K562 (cell line): ENCODE results near the gene IZUMO4. TPM values are rescaled to one million over a fixed set of nuclear protein-coding genes. Genes with fewer than 3 reads are reported as not detected.

Source experiments
- ATAC-seq: fragments of 200-7000 bp; cut with Tn5 transposase; 3 replicates; pipeline ENCODE4 v1.9.1; 2020; ENCODE audit warnings: moderate library complexity
- BruUV-seq: library from RNA; stranded (reverse); fragments of 400-500 nt; replicated peaks from 2 replicates; lab custom pipeline; 2021; lab: Mats Ljungman, UMichigan
- CTCF ChIA-PET: fragments of 300-600 bp; formaldehyde crosslinking; extraction: SDS; loops from one replicate; lab custom pipeline; 2021; ENCODE audit warnings: low intra/inter-chr PET ratio; lab: Yijun Ruan, JAX
- POLR2A ChIA-PET: fragments of 300-600, 350-650 bp; sonication (Branson Sonifier 250); formaldehyde crosslinking; extraction: SDS; loops from one replicate; lab custom pipeline; 2021; ENCODE audit warnings: antibody characterized with exemption, inconsistent platforms; lab: Yijun Ruan, JAX
- DNase-seq, 4 experiments: peaks; one replicate each; pipeline versions ENCODE4 v3.0.0 to v3.0.0-alpha.2; 2011 to 2018; ENCODE audit warnings: low spot score in 3 of 4, mixed read lengths in 3 of 4; ENCODE audit errors: extremely low read depth in 1 of 4
- FAIRE-seq: peaks from 2 replicates; lab custom pipeline; 2011; peaks lifted over from hg19 to GRCh38; lab: Jason Lieb, UNC
- H2AFZ ChIP-seq: 2 replicates; pipeline ENCODE4 v1.6.0; 2011; ENCODE audit warnings: low read depth, low read length, control low read depth, inconsistent platforms
- H3K27ac ChIP-seq: fragments of 200-600 bp; 3 replicates; pipeline ENCODE4 v1.8.0; 2011; ENCODE audit warnings: low read depth, mild to moderate bottlenecking, control low read depth, inconsistent platforms, low read length, moderate library complexity, mixed read lengths; ENCODE audit errors: extremely low read depth
- H3K27me3 ChIP-seq, 2 experiments: fragments of 300-600 bp in 1 of 2; 2 replicates in 1 of 2; 3 replicates in 1 of 2; pipeline versions ENCODE4 v1.6.0 to v1.8.0; 2011; ENCODE audit warnings: inconsistent platforms in 2 of 2, low read length in 2 of 2, mild to moderate bottlenecking in 1 of 2, mixed read lengths in 1 of 2, moderate library complexity in 1 of 2; ENCODE audit not compliant: control insufficient read depth in 2 of 2, insufficient read depth in 2 of 2
- H3K36me3 ChIP-seq: fragments of 300-600 bp; 3 replicates; pipeline ENCODE4 v1.8.0; 2011; ENCODE audit warnings: mild to moderate bottlenecking, low read length, inconsistent platforms; ENCODE audit not compliant: control insufficient read depth, insufficient read depth
- H3K4me1 ChIP-seq, 2 experiments: fragments of 200-600 bp in 1 of 2; replicated peaks in 1 of 2; 2 replicates in 1 of 2; 3 replicates in 1 of 2; pipeline versions ENCODE4 v1.5.1 to v1.8.0; 2011; ENCODE audit warnings: inconsistent platforms in 2 of 2, low read length in 2 of 2, mild to moderate bottlenecking in 1 of 2, mixed read lengths in 1 of 2, moderate library complexity in 1 of 2; ENCODE audit not compliant: control insufficient read depth in 2 of 2, insufficient read depth in 2 of 2
- H3K4me2 ChIP-seq: 2 replicates; pipeline ENCODE4 v1.6.1; 2011; ENCODE audit warnings: low read length, control low read depth, inconsistent platforms, mixed read lengths; ENCODE audit not compliant: insufficient read depth
- H3K4me3 ChIP-seq: fragments of 200-600 bp; sonication (generic), shearing (Covaris generic); 2 replicates; pipeline ENCODE4 v1.5.1; 2016; ENCODE audit warnings: control low read depth, inconsistent platforms
- H3K79me2 ChIP-seq: fragments of 200-600 bp; 3 replicates; pipeline ENCODE4 v1.8.0; 2011; ENCODE audit warnings: low read length, inconsistent platforms; ENCODE audit not compliant: control insufficient read depth, insufficient read depth
- H3K9ac ChIP-seq, 2 experiments: 2 replicates each; pipeline versions ENCODE4 v1.6.0 to v1.6.1; 2011; ENCODE audit warnings: low read depth in 2 of 2, low read length in 2 of 2, control low read depth in 1 of 2, inconsistent platforms in 1 of 2, mild to moderate bottlenecking in 1 of 2, mixed read lengths in 1 of 2; ENCODE audit not compliant: insufficient read depth in 1 of 2
- H3K9me1 ChIP-seq: one replicate; pipeline ENCODE4 v1.6.0; 2011; ENCODE audit warnings: inconsistent platforms, mild to moderate bottlenecking, low read length, moderate library complexity; ENCODE audit not compliant: control insufficient read depth, insufficient read depth
- H3K9me3 ChIP-seq: replicated peaks from 2 replicates; pipeline ENCODE4 v1.5.1; 2011; ENCODE audit warnings: low read depth, low read length, inconsistent platforms; ENCODE audit not compliant: control insufficient read depth, insufficient read depth
- H4K20me1 ChIP-seq: replicated peaks from 2 replicates; pipeline ENCODE4 v1.6.1; 2011; ENCODE audit warnings: low read length, inconsistent platforms, mixed read lengths; ENCODE audit not compliant: control insufficient read depth, insufficient read depth
- ARNT ChIP-seq, 2 experiments: fragments of 450-650 bp; IDR thresholded peaks; 2 replicates each; pipeline ENCODE4 v1.6.1; 2016; ENCODE audit warnings: mild to moderate bottlenecking in 1 of 2
- CEBPB ChIP-seq: fragments of 450-650 bp; IDR thresholded peaks from 2 replicates; pipeline ENCODE4 v1.6.1; 2016; ENCODE audit warnings: missing genetic modification characterization, missing compliant biosample characterization
- WGBS: fragments of 100-300 bp; shearing (Covaris generic); methylation state at CpG from one replicate; pipeline ENCODE4 v1.1.6; 2016; ENCODE audit warnings: low coverage, mixed read lengths; ENCODE audit not compliant: insufficient coverage; ENCODE audit errors: missing lambda C conversion rate; 5-methylcytosine and 5-hydroxymethylcytosine counted together
- in situ Hi-C: fragments of 300-500 bp; cut with MboI; formaldehyde crosslinking; loops from 4 replicates; pipeline ENCODE4 v1.15.0; 2018; ENCODE audit warnings: inconsistent platforms, mixed read lengths
- intact Hi-C: fragments of 100-400 bp; cut with micrococcal nuclease; formaldehyde crosslinking; loops from 2 replicates; pipeline ENCODE4 v1.14.2; 2022
- polyA plus RNA-seq, 8 experiments: library from polyadenylated mRNA; depleted of rRNA in 4 of 8; stranded (reverse) in 5 of 8; unstranded in 3 of 8; fragments of >200 nt; fragmentation: Nextera tagmentation in 2 of 8; fragmentation: Illumina TruSeq in 1 of 8; extraction: Ambion mirVana in 2 of 8; extraction: Trizol in 1 of 8; gene quantifications; 2 replicates each; pipeline versions ENCODE4 v1.2.1 to v1.2.3, GENCODE V29; 2011 to 2014; ENCODE audit warnings: inconsistent platforms in 1 of 8, missing spikeins in 1 of 8
- total RNA-seq, 7 experiments: library from RNA; depleted of rRNA in 6 of 7; stranded (reverse); fragments of >200 nt in 6 of 7; fragmentation: Illumina TruSeq in 2 of 7; extraction: Trizol in 2 of 7; gene quantifications; 2 replicates each; pipeline versions ENCODE4 v1.2.1 to v1.2.3, GENCODE V29; 2011 to 2021; ENCODE audit warnings: low replicate concordance in 1 of 7
- TF ChIP-seq, protein P1 (sequence below), 2 experiments: fragments of 450-650 bp; conservative IDR thresholded peaks; 2 replicates each; pipeline ENCODE4 v1.6.1; 2017; ENCODE audit warnings: mild to moderate bottlenecking in 2 of 2, moderate library complexity in 2 of 2
- TF ChIP-seq, protein P2 (sequence below): sonication (generic); formaldehyde crosslinking; IDR thresholded peaks from 2 replicates; pipeline ENCODE4 v1.8.1; 2023; ENCODE audit warnings: mild to moderate bottlenecking, missing genetic modification reagents
- TF ChIP-seq, protein P3 (sequence below), 2 experiments: fragments of 450-650 bp in 1 of 2; sonication (generic) in 1 of 2; formaldehyde crosslinking in 1 of 2; IDR thresholded peaks in 1 of 2; conservative IDR thresholded peaks in 1 of 2; 2 replicates each; pipeline versions ENCODE4 v1.6.1 to v1.8.1; 2016 to 2023; ENCODE audit warnings: mild to moderate bottlenecking in 2 of 2, moderate library complexity in 2 of 2, inconsistent platforms in 1 of 2, missing genetic modification reagents in 1 of 2

The IZUMO4 gene
- total and polyA plus RNA-seq, 9 of the 15 experiments (the other 6 are each of a cell fraction or from before 2014, with no cell fraction given): 0.07 to 3.9 (median 1.2) TPM

DNA sequence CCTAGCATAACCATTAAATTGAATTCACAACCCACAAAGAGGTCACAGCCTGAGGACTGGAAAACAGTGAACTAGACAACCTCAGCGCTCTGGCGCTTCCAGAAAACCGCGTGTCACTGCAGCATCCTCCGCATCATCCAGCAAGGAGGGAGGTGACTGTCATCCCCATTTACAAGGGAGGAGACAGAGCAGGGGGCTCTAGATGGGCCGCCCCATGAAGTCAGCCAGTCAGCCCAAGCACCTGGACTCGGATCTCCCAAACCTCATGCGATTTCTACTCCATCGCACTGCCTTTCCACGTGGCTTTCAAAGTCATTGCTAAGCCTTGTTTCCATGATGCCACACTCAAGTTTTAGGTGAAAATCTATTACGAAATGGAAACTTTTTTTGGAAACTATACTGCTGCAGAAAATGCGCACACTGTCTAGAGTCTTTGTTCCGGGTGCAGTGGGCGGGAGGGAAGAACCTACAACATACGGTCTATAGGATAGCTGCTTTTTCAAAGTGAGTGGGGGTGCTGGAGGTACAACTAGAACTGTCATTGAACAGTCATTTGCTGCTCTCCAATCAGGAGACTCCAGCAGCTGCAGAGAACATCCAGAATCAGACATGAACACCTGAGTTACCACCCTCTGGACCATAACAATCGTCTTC, 51.9 kb downstream of the IZUMO4 start:
- peak overlapping the region; percentile 41 for H3K4me2 ChIP-seq

More for the DNA sequence above, 51.9 kb downstream of the IZUMO4 start:
- Histone ChIP-seq H3K9me3 (no peaks in the 10 kb centered on the region), H2AFZ (no peak overlapping the region), H3K9ac (peak overlapping the region; percentile 17 to 79; a peak in 3 of 4 replicates), H4K20me1 (peaks cover 24% of the 10 kb centered on the region), H3K36me3 (peaks cover 45% of the 10 kb centered on the region), H3K27me3 (no peaks in the 10 kb centered on the region), H3K4me1 (peaks cover 21 to 41% of the 10 kb centered on the region in 2 experiments; a peak in 4 of 5 replicates), H3K9me1 (peaks cover 11% of the 10 kb centered on the region), H3K79me2 (peaks cover 75% of the 10 kb centered on the region), H3K4me3 (no peak overlapping the region), H3K27ac (no peak overlapping the region; the same call in 1 of the 3 replicates)
- no TSS peak for BruUV-seq
- ChIA-PET CTCF (interaction anchor here (0.7 kb wide), 1 partner anchor 20 kb away, joined by 3 read pairs; no protein-coding TSS in a partner anchor), POLR2A (no interaction called here)
- 75% methylated on average over 16 of the region's 16 CpGs for WGBS
- FAIRE-seq (peak; percentile 70), DNase-seq (no peak), ATAC-seq (no peak)
- intact Hi-C loops: no loop called here
- in situ Hi-C loops: no loop called here
- 0 out of 2 replicates have a peak, but pooled peaks have one; percentile 31 for TF ChIP-seq CEBPB
- no peak for TF ChIP-seq ARNT (IDR thresholded peaks at IDR 0.05)
- TF ChIP-seq, protein P1, sequence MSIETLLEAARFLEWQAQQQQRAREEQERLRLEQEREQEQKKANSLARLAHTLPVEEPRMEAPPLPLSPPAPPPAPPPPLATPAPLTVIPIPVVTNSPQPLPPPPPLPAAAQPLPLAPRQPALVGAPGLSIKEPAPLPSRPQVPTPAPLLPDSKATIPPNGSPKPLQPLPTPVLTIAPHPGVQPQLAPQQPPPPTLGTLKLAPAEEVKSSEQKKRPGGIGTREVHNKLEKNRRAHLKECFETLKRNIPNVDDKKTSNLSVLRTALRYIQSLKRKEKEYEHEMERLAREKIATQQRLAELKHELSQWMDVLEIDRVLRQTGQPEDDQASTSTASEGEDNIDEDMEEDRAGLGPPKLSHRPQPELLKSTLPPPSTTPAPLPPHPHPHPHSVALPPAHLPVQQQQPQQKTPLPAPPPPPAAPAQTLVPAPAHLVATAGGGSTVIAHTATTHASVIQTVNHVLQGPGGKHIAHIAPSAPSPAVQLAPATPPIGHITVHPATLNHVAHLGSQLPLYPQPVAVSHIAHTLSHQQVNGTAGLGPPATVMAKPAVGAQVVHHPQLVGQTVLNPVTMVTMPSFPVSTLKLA (conservative IDR thresholded peaks at IDR 0.05): 0 out of 4 replicates have a peak, but pooled peaks of 1 of the 2 experiments have one; percentile 23
- TF ChIP-seq, protein P2, sequence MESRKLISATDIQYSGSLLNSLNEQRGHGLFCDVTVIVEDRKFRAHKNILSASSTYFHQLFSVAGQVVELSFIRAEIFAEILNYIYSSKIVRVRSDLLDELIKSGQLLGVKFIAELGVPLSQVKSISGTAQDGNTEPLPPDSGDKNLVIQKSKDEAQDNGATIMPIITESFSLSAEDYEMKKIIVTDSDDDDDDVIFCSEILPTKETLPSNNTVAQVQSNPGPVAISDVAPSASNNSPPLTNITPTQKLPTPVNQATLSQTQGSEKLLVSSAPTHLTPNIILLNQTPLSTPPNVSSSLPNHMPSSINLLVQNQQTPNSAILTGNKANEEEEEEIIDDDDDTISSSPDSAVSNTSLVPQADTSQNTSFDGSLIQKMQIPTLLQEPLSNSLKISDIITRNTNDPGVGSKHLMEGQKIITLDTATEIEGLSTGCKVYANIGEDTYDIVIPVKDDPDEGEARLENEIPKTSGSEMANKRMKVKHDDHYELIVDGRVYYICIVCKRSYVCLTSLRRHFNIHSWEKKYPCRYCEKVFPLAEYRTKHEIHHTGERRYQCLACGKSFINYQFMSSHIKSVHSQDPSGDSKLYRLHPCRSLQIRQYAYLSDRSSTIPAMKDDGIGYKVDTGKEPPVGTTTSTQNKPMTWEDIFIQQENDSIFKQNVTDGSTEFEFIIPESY (CRISPR knock-in tag): peak; percentile 94
- TF ChIP-seq, protein P3, sequence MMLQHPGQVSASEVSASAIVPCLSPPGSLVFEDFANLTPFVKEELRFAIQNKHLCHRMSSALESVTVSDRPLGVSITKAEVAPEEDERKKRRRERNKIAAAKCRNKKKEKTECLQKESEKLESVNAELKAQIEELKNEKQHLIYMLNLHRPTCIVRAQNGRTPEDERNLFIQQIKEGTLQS (IDR thresholded peaks at IDR 0.05): 0 out of 2 replicates have a peak, but pooled peaks have one; percentile 15
- TF ChIP-seq, protein P3 (CRISPR knock-in tag; conservative IDR thresholded peaks at IDR 0.05): no peak

Other genes with a start within 250 kb of the IZUMO4 start
Only the 7 nearest of the 19 such genes appear.
- 5.6 and 8.1 TPM in 2 replicates for gene BTBD2, start 81.2 kb upstream of the IZUMO4 start, total RNA-seq (2014; rRNA removed)
- gene BTBD2, start 81.2 kb upstream of the IZUMO4 start, total RNA-seq (2014; rRNA removed; fragmentation: Illumina TruSeq; extraction: Trizol): 1.5 and 2.0 TPM in 2 replicates
- gene BTBD2, start 81.2 kb upstream of the IZUMO4 start, total RNA-seq (2015; rRNA removed; fragmentation: Illumina TruSeq; extraction: Trizol): 6.4 and 6.9 TPM in 2 replicates
- 13.3 and 15.6 TPM in 2 replicates for gene BTBD2, start 81.2 kb upstream of the IZUMO4 start, total RNA-seq (2021)
- gene BTBD2, start 81.2 kb upstream of the IZUMO4 start, polyA plus RNA-seq (2011; rRNA removed): 10.2 and 30.9 TPM in 2 replicates
- gene BTBD2, start 81.2 kb upstream of the IZUMO4 start, polyA plus RNA-seq (2014; fragmentation: Illumina TruSeq; extraction: Trizol): 7.4 and 11.0 TPM in 2 replicates
- under 1 TPM; 0.10 to 0.28 TPM for gene BTBD2, start 81.2 kb upstream of the IZUMO4 start, polyA plus RNA-seq (2014; fragmentation: Nextera tagmentation; extraction: Ambion mirVana)
- 9.6 TPM in 2 replicates for gene BTBD2, start 81.2 kb upstream of the IZUMO4 start, polyA plus RNA-seq (2014; rRNA removed)
- 83.9 and 114 TPM in 2 replicates for gene MKNK2, start 45.7 kb upstream of the IZUMO4 start, total RNA-seq (2014; rRNA removed)
- gene MKNK2, start 45.7 kb upstream of the IZUMO4 start, total RNA-seq (2014; rRNA removed; fragmentation: Illumina TruSeq; extraction: Trizol): 19.3 and 22.0 TPM in 2 replicates
- gene MKNK2, start 45.7 kb upstream of the IZUMO4 start, total RNA-seq (2015; rRNA removed; fragmentation: Illumina TruSeq; extraction: Trizol): 48.6 and 51.9 TPM in 2 replicates
- 179 and 191 TPM in 2 replicates for gene MKNK2, start 45.7 kb upstream of the IZUMO4 start, total RNA-seq (2021)
- 59.3 and 97.4 TPM in 2 replicates for gene MKNK2, start 45.7 kb upstream of the IZUMO4 start, polyA plus RNA-seq (2011; rRNA removed)
- 44.6 and 77.5 TPM in 2 replicates for gene MKNK2, start 45.7 kb upstream of the IZUMO4 start, polyA plus RNA-seq (2014; fragmentation: Illumina TruSeq; extraction: Trizol)
- 1 to 10 TPM; 5.1 to 5.5 TPM for gene MKNK2, start 45.7 kb upstream of the IZUMO4 start, polyA plus RNA-seq (2014; fragmentation: Nextera tagmentation; extraction: Ambion mirVana)
- 87.2 and 91.7 TPM in 2 replicates for gene MKNK2, start 45.7 kb upstream of the IZUMO4 start, polyA plus RNA-seq (2014; rRNA removed)
- 6.0 TPM in 2 replicates for gene MOB3A, start 589 bp upstream of the IZUMO4 start, total RNA-seq (2014; rRNA removed)
- 2.6 and 2.7 TPM in 2 replicates for gene MOB3A, start 589 bp upstream of the IZUMO4 start, total RNA-seq (2014; rRNA removed; fragmentation: Illumina TruSeq; extraction: Trizol)
- gene MOB3A, start 589 bp upstream of the IZUMO4 start, total RNA-seq (2015; rRNA removed; fragmentation: Illumina TruSeq; extraction: Trizol): 5.4 and 5.8 TPM in 2 replicates
- 20.5 and 24.1 TPM in 2 replicates for gene MOB3A, start 589 bp upstream of the IZUMO4 start, total RNA-seq (2021)
- 10.9 and 24.8 TPM in 2 replicates for gene MOB3A, start 589 bp upstream of the IZUMO4 start, polyA plus RNA-seq (2011; rRNA removed)
- 11.9 and 12.0 TPM in 2 replicates for gene MOB3A, start 589 bp upstream of the IZUMO4 start, polyA plus RNA-seq (2014; fragmentation: Illumina TruSeq; extraction: Trizol)
- 1 to 10 TPM; 1.1 to 2.2 TPM for gene MOB3A, start 589 bp upstream of the IZUMO4 start, polyA plus RNA-seq (2014; fragmentation: Nextera tagmentation; extraction: Ambion mirVana)
- 8.2 and 10.3 TPM in 2 replicates for gene MOB3A, start 589 bp upstream of the IZUMO4 start, polyA plus RNA-seq (2014; rRNA removed)
- 52.0 and 68.7 TPM in 2 replicates for gene AP3D1, start 54.7 kb downstream of the IZUMO4 start, total RNA-seq (2014; rRNA removed)
- gene AP3D1, start 54.7 kb downstream of the IZUMO4 start, total RNA-seq (2014; rRNA removed; fragmentation: Illumina TruSeq; extraction: Trizol): 23.3 and 28.0 TPM in 2 replicates
- gene AP3D1, start 54.7 kb downstream of the IZUMO4 start, total RNA-seq (2015; rRNA removed; fragmentation: Illumina TruSeq; extraction: Trizol): 35.9 and 36.9 TPM in 2 replicates
- gene AP3D1, start 54.7 kb downstream of the IZUMO4 start, total RNA-seq (2021): 72.3 and 86.1 TPM in 2 replicates
- 34.9 and 55.0 TPM in 2 replicates for gene AP3D1, start 54.7 kb downstream of the IZUMO4 start, polyA plus RNA-seq (2011; rRNA removed)
- gene AP3D1, start 54.7 kb downstream of the IZUMO4 start, polyA plus RNA-seq (2014; fragmentation: Illumina TruSeq; extraction: Trizol): 82.1 and 90.4 TPM in 2 replicates
- 1 to 10 TPM; 1.2 to 1.6 TPM for gene AP3D1, start 54.7 kb downstream of the IZUMO4 start, polyA plus RNA-seq (2014; fragmentation: Nextera tagmentation; extraction: Ambion mirVana)
- gene AP3D1, start 54.7 kb downstream of the IZUMO4 start, polyA plus RNA-seq (2014; rRNA removed): 47.5 and 48.7 TPM in 2 replicates
- gene DOT1L, start 67.0 kb downstream of the IZUMO4 start, total RNA-seq (2014; rRNA removed): 12.7 and 18.7 TPM in 2 replicates
- 10.0 and 10.5 TPM in 2 replicates for gene DOT1L, start 67.0 kb downstream of the IZUMO4 start, total RNA-seq (2014; rRNA removed; fragmentation: Illumina TruSeq; extraction: Trizol)
- gene DOT1L, start 67.0 kb downstream of the IZUMO4 start, total RNA-seq (2015; rRNA removed; fragmentation: Illumina TruSeq; extraction: Trizol): 7.0 and 8.4 TPM in 2 replicates
- gene DOT1L, start 67.0 kb downstream of the IZUMO4 start, total RNA-seq (2021): 66.2 and 66.5 TPM in 2 replicates
- 5.7 and 8.6 TPM in 2 replicates for gene DOT1L, start 67.0 kb downstream of the IZUMO4 start, polyA plus RNA-seq (2011; rRNA removed)
- 15.1 and 16.2 TPM in 2 replicates for gene DOT1L, start 67.0 kb downstream of the IZUMO4 start, polyA plus RNA-seq (2014; fragmentation: Illumina TruSeq; extraction: Trizol)
- under 1 TPM; 0.32 to 0.51 TPM for gene DOT1L, start 67.0 kb downstream of the IZUMO4 start, polyA plus RNA-seq (2014; fragmentation: Nextera tagmentation; extraction: Ambion mirVana)
- gene DOT1L, start 67.0 kb downstream of the IZUMO4 start, polyA plus RNA-seq (2014; rRNA removed): 21.2 and 24.8 TPM in 2 replicates
- 176 and 229 TPM in 2 replicates for gene PLEKHJ1, start 139.4 kb downstream of the IZUMO4 start, total RNA-seq (2014; rRNA removed)
- gene PLEKHJ1, start 139.4 kb downstream of the IZUMO4 start, total RNA-seq (2014; rRNA removed; fragmentation: Illumina TruSeq; extraction: Trizol): 55.6 and 55.7 TPM in 2 replicates
- 63.9 and 65.6 TPM in 2 replicates for gene PLEKHJ1, start 139.4 kb downstream of the IZUMO4 start, total RNA-seq (2015; rRNA removed; fragmentation: Illumina TruSeq; extraction: Trizol)
- 127 and 140 TPM in 2 replicates for gene PLEKHJ1, start 139.4 kb downstream of the IZUMO4 start, total RNA-seq (2021)
- 65.9 and 80.2 TPM in 2 replicates for gene PLEKHJ1, start 139.4 kb downstream of the IZUMO4 start, polyA plus RNA-seq (2011; rRNA removed)
- gene PLEKHJ1, start 139.4 kb downstream of the IZUMO4 start, polyA plus RNA-seq (2014; fragmentation: Illumina TruSeq; extraction: Trizol): 45.9 and 72.0 TPM in 2 replicates
- gene PLEKHJ1, start 139.4 kb downstream of the IZUMO4 start, polyA plus RNA-seq (2014; fragmentation: Nextera tagmentation; extraction: Ambion mirVana): 1 to 10 TPM; 1.5 to 6.8 TPM
- 188 and 193 TPM in 2 replicates for gene PLEKHJ1, start 139.4 kb downstream of the IZUMO4 start, polyA plus RNA-seq (2014; rRNA removed)
- 50.3 and 111 TPM in 2 replicates for gene SF3A2, start 139.9 kb downstream of the IZUMO4 start, total RNA-seq (2014; rRNA removed)
- gene SF3A2, start 139.9 kb downstream of the IZUMO4 start, total RNA-seq (2014; rRNA removed; fragmentation: Illumina TruSeq; extraction: Trizol): 4.5 and 5.8 TPM in 2 replicates
- gene SF3A2, start 139.9 kb downstream of the IZUMO4 start, total RNA-seq (2015; rRNA removed; fragmentation: Illumina TruSeq; extraction: Trizol): 22.8 and 30.6 TPM in 2 replicates
- gene SF3A2, start 139.9 kb downstream of the IZUMO4 start, total RNA-seq (2021): 181 and 194 TPM in 2 replicates
- gene SF3A2, start 139.9 kb downstream of the IZUMO4 start, polyA plus RNA-seq (2011; rRNA removed): 7.9 and 21.0 TPM in 2 replicates
- gene SF3A2, start 139.9 kb downstream of the IZUMO4 start, polyA plus RNA-seq (2014; fragmentation: Illumina TruSeq; extraction: Trizol): 44.6 and 119 TPM in 2 replicates
- under 1 TPM; 0.17 to 0.35 TPM for gene SF3A2, start 139.9 kb downstream of the IZUMO4 start, polyA plus RNA-seq (2014; fragmentation: Nextera tagmentation; extraction: Ambion mirVana)
- 45.9 and 46.7 TPM in 2 replicates for gene SF3A2, start 139.9 kb downstream of the IZUMO4 start, polyA plus RNA-seq (2014; rRNA removed)